ENCODE measurements around the gene KLK6.

Gene KLK6

GRCh38 chr19:50959731-50960500 is 9.5 kb downstream of the KLK6 start:
- in situ Hi-C loops (cut with MboI; ENCODE audit: low sequenced_read_pairs) = no loop called here

GRCh38 chr19:50957587-50957986 is 11.8 kb downstream of the KLK6 start:
- in situ Hi-C loops (cut with MboI; ENCODE audit: low sequenced_read_pairs) = no loop called here

- in situ Hi-C loops (cut with MboI; ENCODE audit: low sequenced_read_pairs) = no loop called here
Measured at GRCh38 chr19:50952910-50953309, 16.5 kb downstream of the KLK6 start, which contains the start of gene KLK5. Gene KLK5, minus strand, starts transcription at chr19:50953038. Its CDS starts 381 bp downstream, at chr19:50952657.

GRCh38 chr19:50949861-50950260 is 19.5 kb downstream of the KLK6 start:
- in situ Hi-C loops (cut with MboI; ENCODE audit: low sequenced_read_pairs) = no loop called here

GRCh38 chr19:50947123-50947522 is 22.3 kb downstream of the KLK6 start:
- in situ Hi-C loops (cut with MboI; ENCODE audit: low sequenced_read_pairs) = no loop called here

GRCh38 chr19:50944795-50945194 is 24.6 kb downstream of the KLK6 start:
- in situ Hi-C loops (cut with MboI; ENCODE audit: low sequenced_read_pairs) = no loop called here

GRCh38 chr19:50943074-50943828 is 26.1 kb downstream of the KLK6 start:
- in situ Hi-C loops (cut with MboI; ENCODE audit: low sequenced_read_pairs) = no loop called here

- in situ Hi-C loops (cut with MboI; ENCODE audit: low sequenced_read_pairs) = no loop called here
Measured at GRCh38 chr19:50939596-50939995, 29.8 kb downstream of the KLK6 start.

- in situ Hi-C loops (cut with MboI; ENCODE audit: low sequenced_read_pairs) = no loop called here
Measured at GRCh38 chr19:50933640-50934039, 35.8 kb downstream of the KLK6 start.

- in situ Hi-C loops (cut with MboI; ENCODE audit: low sequenced_read_pairs) = no loop called here
Measured at GRCh38 chr19:50932690-50933083, 36.7 kb downstream of the KLK6 start.

- in situ Hi-C loops (cut with MboI; ENCODE audit: low sequenced_read_pairs) = no loop called here
Measured at GRCh38 chr19:50932018-50932689, 37.2 kb downstream of the KLK6 start.

- in situ Hi-C loops (cut with MboI; ENCODE audit: low sequenced_read_pairs) = no loop called here
Measured at GRCh38 chr19:50931023-50931422, 38.4 kb downstream of the KLK6 start.

- in situ Hi-C loops (cut with MboI; ENCODE audit: low sequenced_read_pairs) = no loop called here
Measured at GRCh38 chr19:50928831-50929230, 40.6 kb downstream of the KLK6 start.

GRCh38 chr19:50926144-50926543 is 43.2 kb downstream of the KLK6 start:
- in situ Hi-C loops (cut with MboI; ENCODE audit: low sequenced_read_pairs) = no loop called here

- in situ Hi-C loops (cut with MboI; ENCODE audit: low sequenced_read_pairs) = no loop called here
Measured at GRCh38 chr19:50925734-50926133, 43.7 kb downstream of the KLK6 start.

GRCh38 chr19:50924586-50924985 is 44.8 kb downstream of the KLK6 start:
- in situ Hi-C loops (cut with MboI; ENCODE audit: low sequenced_read_pairs) = no loop called here

- in situ Hi-C loops (cut with MboI; ENCODE audit: low sequenced_read_pairs) = no loop called here
Measured at GRCh38 chr19:50922317-50922853, 47.0 kb downstream of the KLK6 start.

- in situ Hi-C loops (cut with MboI; ENCODE audit: low sequenced_read_pairs) = no loop called here
Measured at GRCh38 chr19:50921426-50922316, 47.7 kb downstream of the KLK6 start.

- in situ Hi-C loops (cut with MboI; ENCODE audit: low sequenced_read_pairs) = no loop called here
Measured at GRCh38 chr19:50916069-50916468, 53.3 kb downstream of the KLK6 start.

Data from HL-60/S4 treated with retinoic acid at 250 ng/mL for 4 days and 3 days (cell line).